NCI-H345 treated with DMSO at 0.1 percent for 48 hours (cell line): ENCODE results near the gene EBF4.
A peak's percentile ranks its signal among the peaks of the same experiment; 100 is the strongest.
"Not testable (repeated sequence)": the region's sequence is repeated elsewhere in the genome, so short reads cannot be mapped to it uniquely, and the experiment has no call there.

Source experiments
- DNase-seq: peaks from one replicate; lab custom pipeline; 2025; ENCODE audit not compliant: unreplicated experiment; lab: John Stamatoyannopoulos, UW

EBF4 gene

GRCh38 chr20:2755451-2756055 is 63.0 kb downstream of the EBF4 start:
- DNase-seq, result no peak

GRCh38 chr20:2756056-2756611 is 63.6 kb downstream of the EBF4 start:
- no peak for DNase-seq

GRCh38 chr20:2757001-2757400 is 64.4 kb downstream of the EBF4 start:
- no peak for DNase-seq

GRCh38 chr20:2757969-2758368 is 65.4 kb downstream of the EBF4 start:
- no peak for DNase-seq

GRCh38 chr20:2759143-2759542 is 66.6 kb downstream of the EBF4 start:
- no peak for DNase-seq

GRCh38 chr20:2759603-2760296 is 67.2 kb downstream of the EBF4 start:
- DNase-seq, result no peak

- no peak for DNase-seq
Observed at GRCh38 chr20:2760297-2760951, 67.8 kb downstream of the EBF4 start.

- DNase-seq, result no peak
Observed at GRCh38 chr20:2760952-2761305, 68.3 kb downstream of the EBF4 start.

- no peak for DNase-seq
Observed at GRCh38 chr20:2761885-2762284, 69.3 kb downstream of the EBF4 start.

- DNase-seq, result peak; percentile 88
Observed at GRCh38 chr20:2762578-2763131, 70.1 kb downstream of the EBF4 start.

- DNase-seq, result no peak
Observed at GRCh38 chr20:2763186-2763585, 70.6 kb downstream of the EBF4 start.

- DNase-seq, result no peak
Observed at GRCh38 chr20:2767768-2768631, 75.4 kb downstream of the EBF4 start.

- DNase-seq, result no peak
Observed at GRCh38 chr20:2768632-2769015, 76.0 kb downstream of the EBF4 start.

- not testable (repeated sequence) for DNase-seq
Observed at GRCh38 chr20:2770091-2770490, 77.5 kb downstream of the EBF4 start.

- no peak for DNase-seq
Observed at GRCh38 chr20:2771631-2772080, 79.1 kb downstream of the EBF4 start.

GRCh38 chr20:2773812-2774211 is 81.2 kb downstream of the EBF4 start:
- no peak for DNase-seq

- no peak for DNase-seq
Observed at GRCh38 chr20:2775139-2775538, 82.6 kb downstream of the EBF4 start.

GRCh38 chr20:2778602-2779321 is 86.2 kb downstream of the EBF4 start:
- DNase-seq, result no peak

GRCh38 chr20:2780948-2781347 is 88.4 kb downstream of the EBF4 start:
- no peak for DNase-seq

GRCh38 chr20:2783908-2784566 is 91.5 kb downstream of the EBF4 start:
- DNase-seq, result no peak
